ENCODE data around the gene NKD1.

Gene NKD1

GRCh38 chr16:50632927-50633800, 85.0 kb downstream of the NKD1 start:
- DNase-seq, result no peak

GRCh38 chr16:50634090-50634489, 85.9 kb downstream of the NKD1 start:
- DNase-seq, result no peak

GRCh38 chr16:50634947-50635346, 86.8 kb downstream of the NKD1 start:
- no peak for DNase-seq

DNA sequence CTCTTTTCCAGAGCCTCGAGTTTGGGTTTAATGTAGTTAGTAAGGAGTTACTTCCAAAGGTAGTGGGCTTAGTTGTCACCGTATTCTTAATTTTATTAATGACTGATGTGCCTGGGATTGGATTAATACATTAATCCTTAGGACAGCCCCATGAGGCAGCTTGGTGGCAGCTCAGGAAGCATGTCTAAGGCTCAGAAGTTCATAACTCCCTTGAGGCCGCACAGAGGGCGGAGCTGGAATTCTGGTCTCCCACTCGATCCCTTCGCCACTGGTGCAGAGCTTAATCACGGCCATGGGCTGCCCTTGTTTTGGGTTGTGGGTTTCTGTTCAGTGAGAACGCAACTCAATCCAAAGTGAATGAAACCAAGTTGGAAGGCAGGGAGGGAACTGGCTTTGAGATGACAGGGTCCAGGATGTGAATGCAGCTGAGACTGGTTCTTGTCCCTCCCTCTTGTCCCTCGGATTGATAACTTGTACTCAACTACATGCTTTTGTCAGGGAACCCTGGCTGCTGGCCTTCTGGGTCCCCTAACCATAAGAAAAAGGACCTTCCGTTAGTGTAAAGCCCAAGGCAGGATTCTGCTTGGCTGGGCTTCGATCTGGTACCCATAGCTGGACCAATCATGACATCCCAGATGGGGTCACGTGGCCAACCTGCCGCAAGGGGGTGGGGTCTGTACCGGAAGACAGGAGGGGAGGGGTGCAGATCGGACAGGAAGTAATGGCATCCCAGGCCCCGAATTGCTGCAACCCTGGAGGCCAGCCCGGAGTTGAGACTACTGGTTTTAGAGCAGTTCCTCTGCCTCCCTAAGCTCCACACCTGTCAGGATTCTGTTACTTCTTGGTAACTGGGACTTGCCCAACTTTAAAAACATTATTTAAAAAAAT, 87.6 kb downstream of the NKD1 start:
- no peak for DNase-seq

GRCh38 chr16:50636753-50637374, 88.7 kb downstream of the NKD1 start:
- no peak for DNase-seq

GRCh38 chr16:50637716-50638602, 89.8 kb downstream of the NKD1 start:
- no peak for DNase-seq

DNA sequence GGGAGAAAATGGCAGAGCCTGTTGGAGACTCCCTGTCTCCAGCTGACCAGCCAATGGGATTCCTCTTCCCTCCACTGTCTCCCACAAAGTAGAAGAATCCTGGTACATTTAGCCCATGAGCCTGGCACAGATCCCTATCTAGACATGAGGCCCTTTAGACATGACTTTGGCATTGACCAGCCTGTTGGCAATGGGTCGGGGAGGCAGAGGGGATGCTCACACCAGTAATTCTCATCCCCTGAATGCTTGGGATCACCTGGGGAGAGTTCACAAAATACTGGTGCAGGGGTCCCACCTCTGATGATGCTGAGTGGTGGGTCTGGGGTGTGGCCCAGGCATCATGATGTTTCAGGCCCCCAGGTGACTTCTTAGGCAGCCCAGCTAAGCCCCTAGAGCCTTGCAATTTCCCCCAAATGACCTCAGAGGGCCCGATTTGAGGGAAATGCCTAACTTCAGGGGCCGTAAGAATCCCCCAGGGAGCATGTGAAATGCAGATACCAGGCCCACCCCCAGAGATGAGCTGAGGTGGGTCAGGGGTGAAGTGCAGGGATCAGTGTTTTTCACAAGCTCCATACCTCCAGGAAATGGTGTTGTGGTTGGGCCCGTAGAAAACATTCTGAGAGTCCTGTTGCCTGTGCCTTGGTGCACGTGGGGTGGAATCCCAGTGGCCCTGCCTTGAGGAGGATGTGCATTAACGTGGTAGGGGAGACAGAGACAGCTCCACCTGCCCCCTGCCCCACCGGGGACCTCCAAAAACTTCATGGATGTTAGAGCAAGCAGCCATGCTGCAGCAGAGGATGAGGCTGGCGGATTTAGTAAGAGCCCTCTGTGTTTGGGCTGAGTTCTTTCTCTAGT, 90.8 kb downstream of the NKD1 start:
- DNase-seq, result no peak

DNA sequence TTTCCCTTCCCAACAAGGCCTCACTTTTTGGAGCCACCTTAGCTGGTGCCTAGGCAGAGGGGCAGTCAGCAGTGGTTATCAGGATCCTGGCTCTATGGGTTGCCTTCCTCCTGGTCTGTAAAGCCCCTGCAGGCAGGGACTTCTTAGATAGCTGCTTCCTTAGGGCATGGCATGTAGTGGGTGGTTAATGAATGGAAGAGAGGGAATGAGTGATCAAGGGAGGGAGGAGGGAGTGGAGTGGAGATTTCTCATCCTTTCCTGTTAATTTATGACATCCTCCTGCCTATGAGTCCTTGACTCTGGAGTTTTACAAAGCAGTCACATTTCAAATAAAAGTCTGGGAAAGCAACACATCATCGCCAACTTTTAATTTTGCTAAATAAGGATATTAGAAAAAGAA, 92.2 kb downstream of the NKD1 start:
- no peak for DNase-seq

DNA sequence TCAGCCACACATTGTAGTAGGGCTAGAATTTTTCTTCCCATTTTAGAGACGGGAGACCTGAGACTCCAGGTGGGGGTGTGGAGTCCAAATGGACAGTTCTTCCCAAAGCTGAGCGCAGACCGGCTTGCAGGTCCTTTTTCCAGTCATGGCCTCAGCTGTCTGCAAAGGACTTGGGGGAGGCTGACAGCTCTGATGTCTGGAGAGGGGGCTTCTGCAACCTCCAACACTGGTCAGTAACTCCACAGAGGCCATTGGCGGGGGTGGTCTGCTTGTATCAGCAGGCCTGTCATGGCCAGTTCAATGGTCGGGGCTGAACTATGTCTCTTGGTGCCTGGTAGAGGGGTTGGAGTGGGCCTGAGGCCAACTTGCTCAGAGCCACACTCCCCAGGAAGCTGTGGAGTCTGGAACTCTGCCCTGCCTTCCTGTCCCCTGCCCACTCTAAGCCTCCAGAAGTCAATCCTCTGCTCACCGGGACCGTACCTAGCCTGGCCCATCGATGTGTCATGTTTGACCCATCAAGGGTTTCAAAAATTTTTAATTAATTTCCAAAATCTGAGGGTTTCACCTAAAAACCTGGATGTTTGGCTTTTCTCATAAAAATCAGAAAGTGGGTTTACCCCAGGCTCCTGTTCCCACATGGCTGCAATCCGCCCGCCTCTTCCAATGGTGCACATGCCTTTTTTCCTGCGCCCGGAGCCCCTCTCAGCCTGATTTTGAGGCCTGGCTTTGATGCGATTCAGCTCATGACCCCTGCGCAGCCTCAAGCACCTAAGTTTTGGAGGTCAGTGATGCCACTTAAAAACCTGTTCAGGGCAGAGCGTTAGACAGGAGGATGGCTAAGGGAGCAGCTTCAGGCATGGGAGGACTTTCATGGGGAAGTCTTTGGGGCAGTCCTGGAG, 93.0 kb downstream of the NKD1 start:
- no peak for DNase-seq

DNA sequence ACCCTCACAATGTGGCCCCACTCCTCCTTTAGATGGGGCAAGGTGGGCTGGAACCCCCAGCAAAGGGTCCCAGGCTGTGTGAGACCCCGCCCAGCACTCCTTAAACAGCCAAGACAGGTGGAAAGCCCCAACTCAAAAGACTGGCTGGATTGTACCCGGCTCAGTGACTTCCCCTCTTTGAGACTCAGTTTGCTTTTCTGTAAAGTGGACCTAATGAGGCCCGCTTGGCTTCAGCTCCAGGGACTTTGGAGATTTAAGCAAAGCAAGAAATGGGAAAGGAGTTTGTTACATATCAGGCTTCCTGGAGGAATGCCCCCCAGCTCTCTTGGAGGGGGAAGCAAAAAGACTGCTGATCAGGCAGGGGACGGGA, 93.6 kb downstream of the NKD1 start:
- no peak for DNase-seq

DNA sequence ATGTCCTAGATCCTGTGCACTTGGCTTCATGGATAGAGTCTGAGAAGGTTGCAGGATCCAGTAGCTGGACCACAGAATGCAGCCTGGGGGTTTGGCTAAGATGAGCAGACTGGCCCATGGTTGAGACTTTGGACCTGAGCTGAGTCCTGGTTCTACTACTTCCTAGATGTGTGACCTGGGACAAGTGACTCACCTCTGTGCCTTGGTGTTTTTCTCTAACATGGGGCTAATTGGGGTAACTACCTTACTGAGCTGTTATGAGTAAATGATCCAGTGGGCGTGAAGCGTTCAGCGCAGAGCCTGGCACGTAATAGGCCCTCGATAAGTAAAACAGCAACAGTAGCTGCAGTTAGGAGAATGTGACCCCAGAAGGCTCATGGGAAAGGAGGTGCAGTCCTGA, 94.2 kb downstream of the NKD1 start:
- DNase-seq, result no peak

DNA sequence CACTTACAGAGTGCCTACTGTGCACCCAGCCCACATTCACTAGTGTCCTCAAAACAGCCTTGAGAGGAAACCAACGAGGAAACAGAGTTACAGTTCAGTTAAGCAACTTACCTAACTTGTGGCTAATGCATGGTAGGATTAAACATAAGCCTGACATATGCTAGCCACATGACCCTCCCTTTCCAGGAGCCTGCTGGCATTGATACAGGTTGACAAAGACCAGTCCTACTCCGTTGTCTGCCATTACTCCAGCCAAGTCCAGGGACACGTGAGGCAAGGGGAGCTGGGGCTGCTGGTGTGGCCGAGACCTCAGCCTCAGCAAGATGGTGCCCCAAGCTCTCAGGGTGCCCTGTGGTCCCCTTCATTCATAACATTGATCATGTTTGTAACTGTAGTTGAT, 95.0 kb downstream of the NKD1 start:
- no peak for DNase-seq

DNA sequence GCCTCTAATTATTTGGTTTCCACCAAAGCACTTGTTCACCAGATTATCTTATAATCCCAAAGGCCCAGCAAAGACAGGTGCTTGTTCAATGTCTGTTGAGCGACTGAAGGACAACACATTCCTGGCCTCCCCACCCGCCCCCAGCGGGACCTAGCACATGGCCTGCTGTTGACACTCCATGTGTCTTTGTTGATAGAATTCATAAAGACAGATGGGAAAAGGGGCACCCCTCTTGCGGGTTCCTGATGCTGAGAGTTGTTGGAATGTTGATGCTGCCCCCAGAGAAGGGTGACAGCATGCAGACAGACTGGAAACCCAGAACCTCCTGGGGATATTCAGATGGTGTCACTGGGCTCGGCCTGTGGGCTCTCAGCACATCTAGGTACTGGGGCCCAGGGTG, 96.0 kb downstream of the NKD1 start:
- no peak for DNase-seq

GRCh38 chr16:50644729-50645128, 96.5 kb downstream of the NKD1 start:
- DNase-seq, result no peak

DNA sequence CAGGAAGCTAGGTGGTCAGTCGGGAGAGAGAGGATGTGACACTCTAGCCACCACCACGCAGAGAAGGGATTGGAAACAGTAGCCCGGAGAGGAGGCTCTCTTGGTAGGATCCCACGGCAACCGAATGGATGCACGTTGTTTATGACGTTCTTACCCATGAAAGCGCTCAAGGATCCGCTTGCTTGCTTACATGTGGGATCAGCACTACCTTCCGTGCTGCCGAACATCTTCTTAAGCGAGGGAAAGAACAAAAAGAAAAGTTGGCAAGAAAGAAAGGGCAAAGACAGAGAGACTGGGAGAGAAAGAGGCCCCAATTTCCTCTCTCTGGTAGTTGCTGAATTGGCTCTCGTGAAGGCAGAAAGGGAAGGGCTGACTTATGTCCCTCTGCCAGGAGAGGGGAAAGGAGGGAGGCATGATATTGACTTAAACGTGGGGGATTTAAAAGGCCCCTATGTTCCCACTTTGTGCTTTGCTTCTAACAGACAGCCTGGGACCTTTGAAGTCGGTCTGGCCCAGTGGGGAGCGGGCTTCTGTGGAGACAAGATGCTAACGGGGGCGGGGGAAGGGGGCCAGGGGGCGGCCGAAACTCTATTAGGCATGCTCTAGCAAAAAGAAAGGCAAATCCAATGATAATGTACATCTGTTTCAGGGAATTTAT, 97.5 kb downstream of the NKD1 start:
- no peak for DNase-seq

- no peak for DNase-seq
Measured at GRCh38 chr16:50646345-50646744, 98.1 kb downstream of the NKD1 start.

- no peak for DNase-seq
Measured at GRCh38 chr16:50651835-50652438, 103.7 kb downstream of the NKD1 start.

DNA sequence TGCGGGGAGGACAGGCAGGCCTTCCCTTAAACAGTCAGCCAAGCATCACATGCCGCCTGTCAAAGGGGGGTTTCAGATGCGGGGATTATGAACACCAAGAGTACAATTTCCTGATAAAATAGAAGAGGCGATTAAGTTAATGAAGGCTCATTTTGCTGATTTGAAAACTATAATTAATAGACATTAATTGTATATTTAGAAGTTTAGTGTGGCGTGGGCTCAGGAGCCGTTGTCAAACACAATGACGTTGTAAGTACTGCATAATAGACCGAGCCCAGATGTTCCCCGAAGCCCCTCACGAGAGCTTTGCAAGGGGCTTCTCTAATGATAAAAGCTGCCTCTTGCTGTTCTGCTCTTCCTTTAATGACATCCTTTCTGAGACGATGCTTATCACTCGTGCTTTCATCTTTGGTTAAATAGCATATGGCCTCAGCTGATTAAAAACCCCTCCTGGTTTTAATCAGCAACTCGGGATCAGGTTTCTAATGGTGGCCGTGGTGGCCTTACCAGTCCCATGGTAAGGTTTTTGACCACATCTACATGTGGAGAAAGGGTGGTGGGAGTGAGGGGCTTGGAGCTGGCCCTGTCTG, 104.7 kb downstream of the NKD1 start:
- no peak for DNase-seq

Data from NCI-H187 (cell line).